ENCODE measurements around the gene DDX5.
"Not testable (repeated sequence)": the region's sequence is repeated elsewhere in the genome, so short reads cannot be mapped to it uniquely, and the experiment has no call there.

Gene DDX5

DNA sequence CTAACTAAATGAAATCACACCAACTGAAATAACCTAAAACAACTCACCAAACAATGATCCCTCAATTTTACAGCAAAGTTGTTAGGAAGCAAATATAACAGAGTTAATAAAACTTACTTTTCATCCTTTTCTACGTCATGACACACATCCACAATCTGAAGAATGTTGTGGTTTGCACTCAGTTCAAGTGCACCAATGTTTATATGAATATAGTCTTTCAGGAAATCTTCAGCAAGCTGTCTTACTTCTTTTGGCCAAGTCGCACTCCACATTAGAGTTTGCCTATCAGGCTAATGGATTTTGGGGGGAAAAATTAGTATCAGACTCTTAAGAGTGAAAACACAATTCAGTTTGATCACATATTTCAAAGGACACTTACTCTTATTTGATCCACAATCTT is 3.3 kb downstream of the DDX5 start:
- H3K4me3 Mint-ChIP-seq: peak overlapping the region; percentile 97
- H3K36me3 Mint-ChIP-seq: peaks cover 100% of the 10 kb centered on the region
- ATAC-seq (no peak), DNase-seq (ENCODE audit: low spot score in 2 of 2) (no peak)
- H3K27ac Mint-ChIP-seq: peak overlapping the region; percentile 100
- no peaks in the 10 kb centered on the region for H3K9me3 Mint-ChIP-seq
- H3K4me1 Mint-ChIP-seq: peaks cover 89% of the 10 kb centered on the region

DNA sequence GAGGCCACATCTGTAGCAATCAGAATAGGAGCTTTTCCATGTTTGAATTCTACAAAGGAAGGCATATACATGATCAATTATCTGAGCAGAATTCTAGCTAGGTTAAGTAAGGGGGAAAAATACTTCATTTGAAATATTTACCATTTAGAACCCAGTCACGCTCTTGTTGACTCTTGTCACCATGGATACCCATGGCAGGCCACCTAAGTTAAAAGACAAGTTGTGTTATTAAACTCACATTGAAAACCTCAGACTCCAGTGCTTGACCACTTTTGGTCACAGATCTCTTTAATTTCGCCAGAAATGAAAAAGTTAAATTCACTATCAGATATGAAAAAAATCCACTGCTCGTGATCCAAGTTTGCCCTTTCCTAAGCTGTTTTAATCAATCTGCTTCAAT is 4.1 kb downstream of the DDX5 start:
- Mint-ChIP-seq H3K36me3 (peaks cover 100% of the 10 kb centered on the region), H3K9me3 (no peaks in the 10 kb centered on the region), H3K27ac (peak overlapping the region; percentile 100), H3K4me1 (peaks cover 93% of the 10 kb centered on the region), H3K4me3 (peak overlapping the region; percentile 27)
- DNase-seq (ENCODE audit: low spot score in 2 of 2) (no peak), ATAC-seq (no peak)

DNA sequence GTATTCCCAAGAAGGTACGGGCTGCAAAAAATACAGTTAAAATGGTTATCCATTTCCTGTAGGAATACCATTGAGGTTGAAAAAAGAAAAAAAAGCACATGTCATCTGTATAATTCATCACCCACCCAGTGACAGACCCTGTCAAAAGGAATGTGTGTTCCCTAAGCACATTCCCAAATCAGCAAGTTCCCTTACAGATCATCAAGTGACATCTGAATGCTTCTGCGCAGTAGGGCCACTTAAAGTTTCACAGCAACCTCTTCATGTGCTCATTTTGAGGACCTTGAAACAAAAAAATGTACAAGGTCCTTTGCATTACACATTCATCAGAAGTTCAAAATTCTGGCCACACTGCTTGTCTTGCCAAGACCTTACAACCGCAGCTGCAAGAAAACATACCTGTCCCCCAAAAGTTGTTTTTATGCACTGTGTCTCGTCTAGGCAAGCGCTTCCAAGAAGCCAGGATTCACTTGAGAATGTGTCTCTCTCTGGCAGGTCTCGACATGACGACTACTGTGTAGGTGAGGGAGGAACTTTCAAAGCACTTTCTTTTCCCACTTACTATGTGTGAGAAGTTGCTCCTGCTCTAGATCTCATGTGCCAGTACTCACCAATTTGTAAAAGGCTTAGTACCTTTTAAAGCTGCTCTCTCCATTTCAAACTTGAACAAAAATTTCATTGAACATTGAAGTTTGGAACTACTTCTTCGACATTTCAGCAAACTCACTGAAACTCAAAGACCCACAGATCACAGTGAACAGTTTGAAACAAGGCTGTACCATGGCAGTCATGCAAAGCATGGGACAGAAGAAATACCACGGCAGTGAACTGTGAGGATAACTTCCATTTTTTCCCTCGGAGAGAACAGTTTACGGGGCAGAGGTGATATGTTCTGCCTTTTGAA is 5.0 kb downstream of the DDX5 start:
- H3K27ac Mint-ChIP-seq: peak overlapping the region; percentile 100
- no peak for DNase-seq (ENCODE audit: low spot score in 2 of 2)

DNA sequence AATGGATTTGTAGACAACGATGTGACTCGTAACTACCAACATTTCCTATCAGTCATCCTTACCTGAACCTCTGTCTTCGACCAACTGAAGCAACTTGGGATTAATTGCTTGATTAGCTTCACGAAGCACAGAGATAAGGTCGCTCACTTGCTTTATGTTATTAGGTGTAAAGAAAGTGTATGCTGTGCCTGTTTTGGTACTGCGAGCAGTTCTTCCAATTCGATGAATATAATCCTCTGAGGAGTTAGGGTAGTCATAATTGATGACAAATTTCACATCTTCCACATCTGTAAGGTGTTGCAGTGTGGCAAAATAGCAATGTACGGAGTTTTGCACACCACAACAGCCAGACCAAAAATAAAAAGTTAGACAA is 5.6 kb downstream of the DDX5 start:
- H3K27ac Mint-ChIP-seq: peak overlapping the region; percentile 100
- no peak for ATAC-seq
- peak overlapping the region; percentile 24 for H3K4me3 Mint-ChIP-seq

More for the DNA sequence above, 5.0 kb downstream of the DDX5 start:
- H3K9me3 Mint-ChIP-seq: no peaks in the 10 kb centered on the region
- H3K4me3 Mint-ChIP-seq: peak overlapping the region; percentile 27
- H3K36me3 Mint-ChIP-seq: peaks cover 100% of the 10 kb centered on the region
- ATAC-seq: no peak
- H3K4me1 Mint-ChIP-seq: peaks cover 100% of the 10 kb centered on the region

DNA sequence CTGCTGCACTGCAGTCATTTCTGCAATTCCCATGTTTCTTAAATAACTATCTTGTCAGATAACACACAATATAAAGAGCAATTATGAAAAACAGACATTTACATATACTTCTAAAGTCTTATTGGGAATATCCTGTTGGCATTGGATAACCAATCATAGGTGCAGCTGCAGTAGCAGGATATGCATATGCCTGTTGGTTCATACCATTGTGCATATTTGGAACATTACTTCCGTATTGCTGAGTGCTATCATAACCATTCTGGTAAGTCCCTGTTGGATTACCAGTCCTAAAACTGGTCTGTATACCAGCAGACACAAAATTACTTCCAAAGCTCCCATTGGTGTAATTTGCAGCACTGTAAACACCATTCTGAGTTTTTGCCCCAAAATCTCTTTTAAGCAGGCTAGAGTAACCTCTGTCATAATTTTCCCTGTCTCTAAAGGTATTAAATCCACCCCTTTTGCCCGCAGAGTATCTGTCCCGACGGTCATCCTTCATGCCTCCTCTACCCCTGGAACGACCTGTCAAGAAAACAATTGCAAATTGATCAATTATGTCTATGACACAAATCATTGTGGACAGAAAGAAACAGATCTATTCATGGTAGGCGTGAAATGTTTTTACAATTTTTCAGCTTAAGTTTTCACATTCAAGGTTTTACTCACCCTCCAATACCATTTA is 6.1 kb downstream of the DDX5 start:
- H3K4me3 Mint-ChIP-seq: peak overlapping the region; percentile 24
- H3K9me3 Mint-ChIP-seq: no peaks in the 10 kb centered on the region
- peaks cover 94% of the 10 kb centered on the region for H3K36me3 Mint-ChIP-seq
- DNase-seq (ENCODE audit: low spot score in 2 of 2) (no peak), ATAC-seq (no peak)
- H3K4me1 Mint-ChIP-seq: peaks cover 94% of the 10 kb centered on the region
- peak overlapping the region; percentile 100 for H3K27ac Mint-ChIP-seq

More for the DNA sequence above, 5.6 kb downstream of the DDX5 start:
- no peaks in the 10 kb centered on the region for H3K9me3 Mint-ChIP-seq
- H3K4me1 Mint-ChIP-seq: peaks cover 96% of the 10 kb centered on the region
- no peak for DNase-seq (ENCODE audit: low spot score in 2 of 2)
- peaks cover 99% of the 10 kb centered on the region for H3K36me3 Mint-ChIP-seq

DNA sequence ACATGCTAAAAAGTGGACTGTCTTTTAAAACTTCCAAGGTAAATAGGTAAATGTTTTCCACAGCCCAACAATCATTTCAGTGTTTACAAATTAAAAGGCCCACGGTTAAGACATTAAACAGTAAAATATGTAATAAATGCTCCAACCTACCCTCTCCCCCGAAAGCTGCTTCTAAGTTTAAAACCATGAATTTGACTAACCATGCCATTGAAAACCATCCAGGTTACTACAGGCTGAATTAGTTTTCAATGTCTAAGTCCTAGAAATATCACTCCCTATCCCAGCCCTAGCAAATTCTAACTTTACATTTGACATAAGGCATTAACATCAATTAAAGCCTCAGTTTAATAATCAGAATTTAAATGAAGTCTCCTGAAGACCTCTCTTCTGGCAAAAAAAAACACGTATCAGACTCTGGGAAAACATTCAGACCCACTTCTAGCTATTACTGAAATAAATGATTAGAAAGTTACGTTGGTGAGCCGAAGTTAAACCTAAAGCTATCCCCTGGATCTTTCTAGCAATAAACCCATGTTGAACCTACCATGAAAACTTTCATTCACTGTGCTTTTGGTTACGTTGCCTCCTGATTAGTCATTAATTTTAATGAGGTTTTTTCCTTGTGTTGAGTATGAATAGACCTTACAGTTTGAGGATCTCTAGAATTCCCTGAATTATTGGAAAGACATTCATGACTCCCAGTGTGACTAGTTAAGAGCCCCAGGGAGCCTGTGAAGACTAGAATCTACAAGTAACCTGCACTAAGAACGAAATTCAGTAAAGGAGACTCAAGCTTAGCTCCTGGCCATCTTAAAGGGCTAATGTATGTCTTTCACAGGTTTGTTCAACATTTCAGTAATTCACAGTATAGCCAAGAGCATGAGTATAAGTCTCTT is 7.5 kb downstream of the DDX5 start:
- DNase-seq (ENCODE audit: low spot score in 2 of 2) (no peak), ATAC-seq (no peak)
- Mint-ChIP-seq H3K4me1 (peaks cover 93% of the 10 kb centered on the region), H3K36me3 (peaks cover 88% of the 10 kb centered on the region), H3K27ac (peak overlapping the region; percentile 100), H3K4me3 (peak overlapping the region; percentile 94), H3K9me3 (no peaks in the 10 kb centered on the region)

DNA sequence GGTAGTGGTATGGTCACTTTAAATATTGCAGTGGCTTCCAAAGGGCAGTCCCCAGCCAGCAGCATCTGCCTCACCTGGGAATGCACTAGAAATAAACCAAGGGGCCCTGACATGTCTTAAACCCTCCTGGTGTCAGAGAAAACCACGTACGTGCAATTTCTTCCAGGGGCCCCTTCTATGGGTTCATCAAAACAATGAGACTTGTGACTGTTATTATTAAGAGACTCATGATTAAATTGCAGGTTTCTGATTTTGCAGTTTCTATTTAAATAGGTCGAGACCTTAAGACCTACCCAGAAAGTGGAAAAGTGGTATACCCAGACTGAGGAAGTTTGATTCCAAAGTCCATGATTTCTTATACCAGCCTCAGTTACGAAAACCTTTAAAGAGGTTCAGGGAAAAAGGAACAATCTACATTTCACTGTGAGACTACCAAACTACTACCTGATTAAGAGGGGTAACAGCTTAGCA is 8.5 kb downstream of the DDX5 start:
- Mint-ChIP-seq H3K36me3 (peaks cover 88% of the 10 kb centered on the region), H3K4me1 (peaks cover 84% of the 10 kb centered on the region), H3K9me3 (no peaks in the 10 kb centered on the region), H3K4me3 (peak overlapping the region; percentile 94), H3K27ac (peak overlapping the region; percentile 100)
- ATAC-seq (no peak), DNase-seq (ENCODE audit: low spot score in 2 of 2) (peak in 1 of 2 donors; percentile 37)

DNA sequence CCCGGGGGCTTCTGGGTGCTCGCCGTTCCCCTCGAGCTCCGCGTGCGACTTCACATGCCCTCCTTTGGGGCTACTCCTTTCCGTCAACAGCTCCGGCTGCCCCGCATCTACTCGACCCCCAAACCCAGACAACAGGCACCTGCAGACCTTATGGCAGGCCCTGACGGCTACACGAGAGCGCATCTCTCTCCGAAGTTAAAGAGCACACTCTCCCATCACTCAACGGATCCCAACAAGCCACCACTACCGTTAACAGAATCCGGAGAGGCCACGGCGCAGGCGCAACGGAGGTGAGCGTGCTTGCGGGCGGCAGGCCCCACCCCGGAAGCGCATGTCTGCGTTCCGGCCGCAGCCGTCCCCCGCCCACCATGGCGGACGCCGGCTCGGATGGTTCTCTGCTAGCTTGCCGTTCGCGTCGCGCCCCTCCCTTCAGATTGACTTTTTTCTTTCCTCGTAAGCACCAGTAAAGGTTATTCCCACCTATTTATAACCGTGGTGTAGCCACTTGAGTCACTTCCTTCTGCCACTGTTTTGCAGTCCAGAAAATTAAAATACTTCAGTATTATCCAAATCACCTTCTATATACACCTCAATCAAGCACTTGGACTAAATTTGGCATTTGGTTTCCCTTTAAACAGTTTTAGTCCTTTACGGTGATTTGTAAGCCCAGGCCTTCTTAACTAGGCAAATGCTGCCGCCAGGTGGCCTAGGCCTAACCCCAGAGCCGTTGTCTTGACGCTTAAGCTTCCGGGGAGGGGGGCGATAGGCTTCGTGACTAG is 9.1 kb downstream of the DDX5 start, which contains the start of gene POLG2:
POLG2 (minus strand) TSS at position 269 of the 779 bp plus-strand sequence; CDS start at position 183, 86 bp downstream.
- Mint-ChIP-seq H3K4me1 (peaks cover 80% of the 10 kb centered on the region), H3K4me3 (peak within 1 kb of the TSS; percentile 94), H3K36me3 (peaks cover 88% of the 10 kb centered on the region), H3K9me3 (no peaks in the 10 kb centered on the region), H3K27ac (peak within 1 kb of the TSS; percentile 100)
- DNase-seq (ENCODE audit: low spot score in 2 of 2) (peak; percentile 91 to 98), ATAC-seq (peak; percentile 81)

DNA sequence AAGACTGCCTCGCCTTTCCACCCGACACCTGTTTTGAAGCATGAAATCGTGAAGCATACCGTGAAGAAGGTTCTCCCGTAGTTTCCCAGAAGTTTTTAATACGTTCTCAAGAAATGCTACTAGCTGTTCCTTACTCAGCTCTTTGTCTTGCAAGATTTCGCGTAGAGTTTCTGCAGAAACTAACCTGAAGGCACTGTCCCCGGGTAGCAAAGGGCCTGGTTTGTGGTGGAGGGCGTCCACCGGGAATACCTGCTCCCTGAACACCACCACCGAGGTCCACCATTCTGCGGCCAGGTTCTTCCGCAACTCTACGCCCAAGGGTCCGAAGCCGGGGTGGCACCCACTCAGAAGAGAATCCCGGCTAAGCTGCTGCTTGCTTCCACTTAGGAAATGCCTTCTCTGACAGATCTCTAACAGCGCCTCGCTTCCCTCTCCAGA is 9.7 kb downstream of the DDX5 start:
- peak overlapping the region; percentile 94 for H3K4me3 Mint-ChIP-seq
- no peaks in the 10 kb centered on the region for H3K9me3 Mint-ChIP-seq
- ATAC-seq (no peak), DNase-seq (ENCODE audit: low spot score in 2 of 2) (no peak)
- peaks cover 79% of the 10 kb centered on the region for H3K4me1 Mint-ChIP-seq
- peaks cover 88% of the 10 kb centered on the region for H3K36me3 Mint-ChIP-seq
- H3K27ac Mint-ChIP-seq: peak overlapping the region; percentile 100

DNA sequence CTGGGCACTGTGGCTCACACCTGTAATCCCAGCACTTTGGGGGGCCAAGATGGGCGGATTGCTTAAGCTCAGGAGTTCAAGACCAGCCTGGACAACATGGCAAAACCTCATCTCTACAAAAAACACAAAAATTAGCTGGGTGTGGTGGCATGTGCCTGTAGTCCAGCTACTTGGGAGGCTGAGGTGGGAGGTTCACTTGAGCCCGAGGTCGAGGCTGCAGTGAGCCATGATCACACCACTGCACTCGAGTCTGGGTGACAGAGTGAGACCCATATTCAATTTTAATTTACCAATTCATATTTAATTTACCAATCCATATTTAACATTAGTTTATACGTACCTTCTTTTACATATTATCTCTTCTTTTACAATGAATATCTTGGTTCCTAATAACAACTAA is 10.8 kb downstream of the DDX5 start:
- H3K9me3 Mint-ChIP-seq; DNase-seq (ENCODE audit: low spot score in 2 of 2); H3K27ac Mint-ChIP-seq; ATAC-seq: not testable (repeated sequence)
- Mint-ChIP-seq H3K4me3 (peak overlapping the region; percentile 94), H3K4me1 (peaks cover 68% of the 10 kb centered on the region), H3K36me3 (peaks cover 88% of the 10 kb centered on the region)

DNA sequence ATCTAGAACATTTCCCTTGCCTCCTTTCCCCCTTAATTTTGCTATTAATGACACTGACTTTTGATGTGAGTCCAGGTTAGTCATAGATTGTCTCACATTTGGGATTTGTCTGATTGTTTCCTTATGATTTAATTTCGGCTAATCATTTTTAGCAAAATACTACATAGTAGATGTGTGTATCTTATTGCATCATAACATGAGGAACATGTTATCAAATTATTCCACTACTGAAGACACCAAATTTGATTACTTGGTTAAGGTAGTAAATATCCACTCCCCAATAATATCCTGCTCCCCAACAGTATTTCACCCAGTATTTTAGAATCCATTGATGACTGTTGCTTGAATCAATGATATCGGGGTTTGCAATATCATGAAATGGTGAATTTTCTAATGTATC is 12.0 kb downstream of the DDX5 start:
- Mint-ChIP-seq H3K9me3 (no peaks in the 10 kb centered on the region), H3K4me3 (peak overlapping the region; percentile 94), H3K36me3 (peaks cover 88% of the 10 kb centered on the region), H3K27ac (no peak overlapping the region), H3K4me1 (peaks cover 56% of the 10 kb centered on the region)
- no peak for DNase-seq (ENCODE audit: low spot score in 2 of 2)
- ATAC-seq: no peak

DNA sequence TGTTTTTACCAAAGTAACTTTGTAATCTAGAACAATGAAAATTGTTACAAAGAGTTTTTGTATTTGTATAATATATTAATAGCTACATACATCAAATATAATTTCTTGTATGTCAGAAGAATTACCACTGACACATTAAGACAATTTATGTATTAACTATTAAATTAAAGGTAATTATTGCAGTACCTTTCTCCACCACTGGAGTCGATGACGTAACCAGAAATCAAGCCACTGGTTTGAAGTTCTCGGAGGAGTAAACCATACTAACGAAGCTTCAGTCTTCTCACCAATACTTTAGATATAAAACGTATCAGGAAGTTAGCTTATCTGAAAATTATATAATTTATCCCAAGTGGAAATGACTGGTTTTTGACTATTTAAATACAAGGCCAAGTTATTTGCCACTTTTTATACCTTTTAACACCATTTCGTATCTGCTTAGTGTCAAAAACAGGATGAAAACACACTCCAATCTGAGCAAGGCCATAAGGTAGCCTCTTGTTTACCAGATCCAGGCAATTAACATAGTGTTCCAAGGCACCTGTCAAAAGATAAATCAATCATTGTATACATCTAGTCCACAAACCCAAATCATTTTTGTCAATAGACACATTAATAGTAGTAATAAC is 13.5 kb downstream of the DDX5 start:
- no peak for ATAC-seq
- Mint-ChIP-seq H3K4me3 (no peak overlapping the region), H3K9me3 (no peaks in the 10 kb centered on the region), H3K4me1 (peaks cover 41% of the 10 kb centered on the region), H3K27ac (no peak overlapping the region), H3K36me3 (peaks cover 88% of the 10 kb centered on the region)
- no peak for DNase-seq (ENCODE audit: low spot score in 2 of 2)

DNA sequence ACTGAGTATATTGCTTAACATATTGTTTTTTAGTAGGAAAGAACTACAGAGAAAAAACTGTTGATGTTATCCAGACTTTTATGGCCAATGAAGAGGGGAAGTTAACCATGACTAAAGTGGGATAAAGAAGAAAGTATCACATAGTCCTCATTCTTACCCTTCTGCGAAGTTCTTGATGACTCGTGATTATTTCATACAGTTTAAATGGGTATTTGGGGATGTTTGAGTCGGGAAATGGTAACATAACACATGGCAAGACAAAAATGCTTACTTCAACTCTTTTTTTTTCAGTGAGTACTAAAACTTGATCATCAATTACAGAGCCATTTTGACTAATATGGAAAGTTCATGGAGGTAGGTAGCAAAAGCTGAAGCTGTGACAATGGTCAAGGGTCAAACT is 14.1 kb downstream of the DDX5 start:
- Mint-ChIP-seq H3K36me3 (peaks cover 88% of the 10 kb centered on the region), H3K27ac (no peak overlapping the region), H3K4me3 (no peak overlapping the region), H3K9me3 (no peaks in the 10 kb centered on the region), H3K4me1 (peaks cover 35% of the 10 kb centered on the region)
- no peak for ATAC-seq
- no peak for DNase-seq (ENCODE audit: low spot score in 2 of 2)
